PFSK-1 (cell line): ENCODE results near the gene DOCK8.

Experiments used
- POLR2AphosphoS5 ChIP-seq: IDR thresholded peaks from 2 replicates; pipeline ENCODE4 v1.6.1; 2012; ENCODE audit warnings: low read depth, mild to moderate bottlenecking, control low read depth, low read length, moderate library complexity
- TAF1 ChIP-seq: IDR thresholded peaks from 2 replicates; pipeline ENCODE4 v1.6.1; 2012; ENCODE audit warnings: low read length, control low read depth, borderline replicate concordance; ENCODE audit not compliant: insufficient read depth

GRCh38 chr9:373759-374206, 159.1 kb downstream of the DOCK8 start:
- TF ChIP-seq POLR2AphosphoS5, result no peak
- TF ChIP-seq TAF1, result no peak
